Measurements from ENCODE around the gene DNAH6. TPM values are rescaled to one million over a fixed set of nuclear protein-coding genes. Genes with fewer than 3 reads are reported as not detected.

DNAH6 gene
- total and polyA plus RNA-seq, 2 of the 13 experiments (the other 11 are each of a cell fraction or from before 2014, with no cell fraction given): 0.01 TPM; not detected in 1

- H3K79me2 ChIP-seq (ENCODE audit: insufficient read depth, low read length): no peaks in the 10 kb centered on the region
- TF ChIP-seq POGZ (CRISPR knock-in tag; IDR thresholded peaks at IDR 0.05) (no peak), ZNF30 (CRISPR knock-in tag; IDR thresholded peaks at IDR 0.05) (no peak), AGO1 (IDR thresholded peaks at IDR 0.05; ENCODE audit: low read depth, low read length, poor library complexity, severe bottlenecking) (no peak), KIAA2018 (CRISPR knock-in tag; IDR thresholded peaks at IDR 0.05; ENCODE audit: borderline replicate concordance) (no peak), ZNF768 (CRISPR knock-in tag; IDR thresholded peaks at IDR 0.05) (no peak), NR2C2 (CRISPR knock-in tag; IDR thresholded peaks at IDR 0.05; ENCODE audit: borderline replicate concordance) (no peak), SP5 (CRISPR knock-in tag; IDR thresholded peaks at IDR 0.05; ENCODE audit: borderline replicate concordance, low read depth) (no peak), KLF12 (CRISPR knock-in tag; IDR thresholded peaks at IDR 0.05; ENCODE audit: borderline replicate concordance) (no peak), ZNF724P (CRISPR knock-in tag; IDR thresholded peaks at IDR 0.05; ENCODE audit: borderline replicate concordance) (no peak), NFIB (CRISPR knock-in tag; IDR thresholded peaks at IDR 0.05; ENCODE audit: borderline replicate concordance) (no peak), MNT (IDR thresholded peaks at IDR 0.05) (no peak), HMG20A (CRISPR knock-in tag; IDR thresholded peaks at IDR 0.05; ENCODE audit: borderline replicate concordance) (no peak)
- BruUV-seq (replicated peaks): no TSS peak
- no peaks in the 10 kb centered on the region for H3K27me3 ChIP-seq (ENCODE audit: control insufficient read depth in 1 of 2, insufficient read depth in 2 of 2, low read length in 2 of 2)
- no peak overlapping the region for H3K4me3 ChIP-seq (replicated peaks in 1 of 3; ENCODE audit: insufficient read depth in 1 of 3, low read depth in 2 of 3, low read length in 3 of 3)
- FAIRE-seq: no peak
- H3K27ac ChIP-seq (ENCODE audit: extremely low read length, insufficient read depth, low read length): no peak overlapping the region
- ChIA-PET CTCF (ENCODE audit: low intra/inter-chr PET ratio, low total read pairs) (no interaction called here), POLR2A (no interaction called here)
- 0% methylated on average over 3 of the region's 3 CpGs for WGBS (ENCODE audit: low lambda C conversion rate)
- H3K9ac ChIP-seq (ENCODE audit: insufficient read depth, low read depth, low read length): no peak overlapping the region
- intact Hi-C loops (cut with micrococcal nuclease; ENCODE audit: unreplicated experiment) (no loop called here), in situ Hi-C loops (cut with HindIII; ENCODE audit: extremely low pct_ligation_motif_present, low pct_unique_long_range_greater_than_20kb) (no loop called here)
- H3K36me3 ChIP-seq (replicated peaks in 1 of 2; ENCODE audit: control insufficient read depth in 1 of 2, insufficient read depth in 2 of 2, low read length in 2 of 2): no peaks in the 10 kb centered on the region
- ATAC-seq: no peak
- H3K4me1 ChIP-seq (ENCODE audit: insufficient read depth, low read length): no peaks in the 10 kb centered on the region
- no peak for DNase-seq (ENCODE audit: low spot score)
- no peaks in the 10 kb centered on the region for H4K20me1 ChIP-seq (ENCODE audit: insufficient read depth, low read length)
- H2AFZ ChIP-seq (ENCODE audit: low read length): no peak overlapping the region
- no peaks in the 10 kb centered on the region for H3K9me3 ChIP-seq (ENCODE audit: low read length)
- no peak overlapping the region for H3K4me2 ChIP-seq (ENCODE audit: low read depth, low read length)
Measured at GRCh38 chr2:84643991-84644390, 127.7 kb downstream of the DNAH6 start.
